ENCODE measurements around the gene TNFRSF25. TPM values are rescaled to one million over a fixed set of nuclear protein-coding genes. Genes with fewer than 3 reads are reported as not detected.

TNFRSF25 gene
- total RNA-seq, 2 donors from 2014 or later: 9.5 to 48.2 TPM

GRCh38 chr1:6487804-6488484, 22.0 kb upstream of the TNFRSF25 start:
- no peak for TF ChIP-seq CTCF (IDR thresholded peaks at IDR 0.05)
- H3K36me3 ChIP-seq: no peaks in the 10 kb centered on the region
- H3K9me3 ChIP-seq: no peaks in the 10 kb centered on the region
- ATAC-seq (ENCODE audit: insufficient number of reproducible peaks, low FRiP score, low read depth) (no peak), DNase-seq (ENCODE audit: low spot score) (no peak)
- H3K4me1 ChIP-seq (ENCODE audit: control insufficient read depth in 1 of 2, low read depth in 2 of 2): peaks cover 12 to 32% of the 10 kb centered on the region in 2 donors
- H3K4me3 ChIP-seq: no peak overlapping the region
- H3K27me3 ChIP-seq (replicated peaks; ENCODE audit: insufficient read depth): no peaks in the 10 kb centered on the region
- no peak overlapping the region for H3K27ac ChIP-seq

GRCh38 chr1:6486433-6487011, 20.5 kb upstream of the TNFRSF25 start:
- Histone ChIP-seq H3K27ac (no peak overlapping the region), H3K27me3 (replicated peaks; ENCODE audit: insufficient read depth) (no peaks in the 10 kb centered on the region), H3K9me3 (no peaks in the 10 kb centered on the region), H3K36me3 (no peaks in the 10 kb centered on the region), H3K4me3 (peak overlapping the region; percentile 53), H3K4me1 (ENCODE audit: control insufficient read depth in 1 of 2, low read depth in 2 of 2) (peaks cover 12 to 32% of the 10 kb centered on the region in 2 donors)
- TF ChIP-seq CTCF (IDR thresholded peaks at IDR 0.05): peak; percentile 87
- DNase-seq (ENCODE audit: low spot score) (peak; percentile 69), ATAC-seq (ENCODE audit: insufficient number of reproducible peaks, low FRiP score, low read depth) (no peak)

- Histone ChIP-seq H3K9me3 (no peaks in the 10 kb centered on the region), H3K4me3 (peak overlapping the region; percentile 53), H3K27me3 (replicated peaks; ENCODE audit: insufficient read depth) (no peaks in the 10 kb centered on the region), H3K27ac (no peak overlapping the region), H3K36me3 (no peaks in the 10 kb centered on the region), H3K4me1 (ENCODE audit: control insufficient read depth in 1 of 2, low read depth in 2 of 2) (peaks cover 12 to 23% of the 10 kb centered on the region in 2 donors)
- TF ChIP-seq CTCF (IDR thresholded peaks at IDR 0.05): no peak
- ATAC-seq (ENCODE audit: insufficient number of reproducible peaks, low FRiP score, low read depth): no peak
- DNase-seq (ENCODE audit: low spot score): no peak
Measured at GRCh38 chr1:6485168-6486101, 19.5 kb upstream of the TNFRSF25 start.

- TF ChIP-seq CTCF (IDR thresholded peaks at IDR 0.05): no peak
- Histone ChIP-seq H3K27me3 (replicated peaks; ENCODE audit: insufficient read depth) (no peaks in the 10 kb centered on the region), H3K27ac (no peak overlapping the region), H3K4me1 (ENCODE audit: control insufficient read depth in 1 of 2, low read depth in 2 of 2) (peaks cover 9 to 17% of the 10 kb centered on the region in 2 donors), H3K9me3 (no peaks in the 10 kb centered on the region), H3K4me3 (peak overlapping the region; percentile 53), H3K36me3 (no peaks in the 10 kb centered on the region)
- no peak for DNase-seq (ENCODE audit: low spot score)
- ATAC-seq (ENCODE audit: insufficient number of reproducible peaks, low FRiP score, low read depth): no peak
Measured at GRCh38 chr1:6484826-6485167, 18.8 kb upstream of the TNFRSF25 start.

GRCh38 chr1:6483761-6484117, 17.8 kb upstream of the TNFRSF25 start:
- no peak for ATAC-seq (ENCODE audit: insufficient number of reproducible peaks, low FRiP score, low read depth)
- no peak for DNase-seq (ENCODE audit: low spot score)
- Histone ChIP-seq H3K27ac (no peak overlapping the region), H3K36me3 (no peaks in the 10 kb centered on the region), H3K4me1 (ENCODE audit: control insufficient read depth in 1 of 2, low read depth in 2 of 2) (peaks cover 9 to 13% of the 10 kb centered on the region in 2 donors), H3K27me3 (replicated peaks; ENCODE audit: insufficient read depth) (no peaks in the 10 kb centered on the region), H3K4me3 (no peak overlapping the region), H3K9me3 (no peaks in the 10 kb centered on the region)
- TF ChIP-seq CTCF (IDR thresholded peaks at IDR 0.05): no peak
